ENCODE data around the gene CBFB. TPM values are rescaled to one million over a fixed set of nuclear protein-coding genes. Genes with fewer than 3 reads are reported as not detected.

Gene CBFB
- total RNA-seq, 1 experiment from 2014 or later = 76.3 TPM

DNA sequence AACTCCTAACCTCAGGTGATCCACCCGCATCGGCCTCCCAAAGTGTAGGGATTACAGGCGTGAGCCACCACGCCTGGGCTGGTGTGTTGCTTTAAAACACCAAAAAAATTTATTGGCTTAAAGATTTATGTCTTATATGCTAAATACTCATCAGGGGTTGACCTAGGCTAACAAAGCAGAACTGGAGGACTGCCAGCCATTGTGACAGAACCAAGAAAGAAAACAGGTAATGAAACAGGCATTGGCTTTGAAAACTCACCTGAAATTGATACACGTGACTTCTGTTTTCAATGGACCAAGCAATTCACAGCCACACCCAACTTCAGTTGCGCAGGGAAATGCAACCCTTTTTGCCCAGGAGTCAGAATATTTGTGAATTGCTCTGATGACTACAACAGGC is 75.9 kb downstream of the CBFB start:
- Histone ChIP-seq H3K9ac (ENCODE audit: extremely low read depth, insufficient read length, low read length) (no peak overlapping the region), H3K79me1 (ENCODE audit: insufficient read depth, low read depth, low read length, poor library complexity, severe bottlenecking) (no peaks in the 10 kb centered on the region), H4K5ac (ENCODE audit: insufficient read length, low read depth, low read length) (no peak overlapping the region), H3K14ac (ENCODE audit: insufficient read depth, low read length) (no peak overlapping the region), H4K91ac (ENCODE audit: insufficient read length, low read depth, low read length) (no peak overlapping the region), H3K23ac (ENCODE audit: insufficient read length, low read depth, low read length) (no peak overlapping the region), H3K18ac (ENCODE audit: insufficient read length, low read depth, low read length) (no peak overlapping the region), H2BK15ac (ENCODE audit: low read depth, low read length) (no peak overlapping the region), H2BK20ac (ENCODE audit: low read depth, low read length, poor library complexity, severe bottlenecking) (no peak overlapping the region), H3K56ac (ENCODE audit: insufficient read length, low read depth, low read length) (no peak overlapping the region), H3T11ph (ENCODE audit: low read length) (no peak overlapping the region), H2BK120ac (ENCODE audit: low read depth, low read length, poor library complexity, severe bottlenecking) (no peak overlapping the region), H3K27ac (ENCODE audit: insufficient read length, low read depth, low read length) (no peak overlapping the region), H2BK5ac (ENCODE audit: insufficient read length, low read length) (no peak overlapping the region), H2AFZ (ENCODE audit: low read length) (no peak overlapping the region), H2AK5ac (ENCODE audit: insufficient read length, low read length) (no peak overlapping the region), H4K8ac (replicated peaks; ENCODE audit: insufficient read length, low read depth, low read length) (no peak overlapping the region), H3K4me1 (ENCODE audit: insufficient read depth, low read length) (no peaks in the 10 kb centered on the region), H4K20me1 (ENCODE audit: control insufficient read depth, insufficient read depth, insufficient read length) (no peaks in the 10 kb centered on the region), H3K4me2 (ENCODE audit: insufficient read depth, insufficient read length, low read length) (no peak overlapping the region), H3K79me2 (ENCODE audit: insufficient read depth, low read length) (no peaks in the 10 kb centered on the region), H2BK12ac (ENCODE audit: insufficient read length, low read depth, low read length) (no peak overlapping the region), H3K27me3 (ENCODE audit: insufficient read depth, low read length) (no peaks in the 10 kb centered on the region), H3K4ac (ENCODE audit: low read depth, low read length) (no peak overlapping the region), H3K23me2 (ENCODE audit: insufficient read length, low read depth, low read length, poor library complexity, severe bottlenecking) (peaks cover 5% of the 10 kb centered on the region), H3K9me3 (ENCODE audit: control insufficient read depth, low read depth, low read length) (no peaks in the 10 kb centered on the region)
- Mint-ChIP-seq H3K4me3 (no peak overlapping the region), H3K27me3 (ENCODE audit: low read depth) (peaks cover 1% of the 10 kb centered on the region), H3K9me3 (no peaks in the 10 kb centered on the region; a peak in 1 of 5 replicates), H3K4me1 (peaks cover 10 to 13% of the 10 kb centered on the region in 2 experiments; a peak in 3 of 4 replicates), H3K27ac (no peak overlapping the region), H3K36me3 (ENCODE audit: insufficient read depth in 1 of 3, low read depth in 3 of 3) (peaks cover 0 to 5% (median 0%) of the 10 kb centered on the region in 3 experiments; a peak in 2 of 7 replicates)
- no CpG with 5 or more reads among the region's 6 CpGs for WGBS (ENCODE audit: extremely low coverage, insufficient read length, low lambda C conversion rate)
- TF ChIP-seq, protein P1, sequence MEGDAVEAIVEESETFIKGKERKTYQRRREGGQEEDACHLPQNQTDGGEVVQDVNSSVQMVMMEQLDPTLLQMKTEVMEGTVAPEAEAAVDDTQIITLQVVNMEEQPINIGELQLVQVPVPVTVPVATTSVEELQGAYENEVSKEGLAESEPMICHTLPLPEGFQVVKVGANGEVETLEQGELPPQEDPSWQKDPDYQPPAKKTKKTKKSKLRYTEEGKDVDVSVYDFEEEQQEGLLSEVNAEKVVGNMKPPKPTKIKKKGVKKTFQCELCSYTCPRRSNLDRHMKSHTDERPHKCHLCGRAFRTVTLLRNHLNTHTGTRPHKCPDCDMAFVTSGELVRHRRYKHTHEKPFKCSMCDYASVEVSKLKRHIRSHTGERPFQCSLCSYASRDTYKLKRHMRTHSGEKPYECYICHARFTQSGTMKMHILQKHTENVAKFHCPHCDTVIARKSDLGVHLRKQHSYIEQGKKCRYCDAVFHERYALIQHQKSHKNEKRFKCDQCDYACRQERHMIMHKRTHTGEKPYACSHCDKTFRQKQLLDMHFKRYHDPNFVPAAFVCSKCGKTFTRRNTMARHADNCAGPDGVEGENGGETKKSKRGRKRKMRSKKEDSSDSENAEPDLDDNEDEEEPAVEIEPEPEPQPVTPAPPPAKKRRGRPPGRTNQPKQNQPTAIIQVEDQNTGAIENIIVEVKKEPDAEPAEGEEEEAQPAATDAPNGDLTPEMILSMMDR (conservative IDR thresholded peaks at IDR 0.05) = no peak
- no peak for DNase-seq
